LNCAP (cell line): ENCODE results near the gene GARIN6.

Experiments
- CTCF ChIP-seq: fragments of 450-650 bp; IDR thresholded peaks from 2 replicates; pipeline ENCODE4 v1.5.1; 2017; ENCODE audit warnings: mild to moderate bottlenecking

GARIN6 gene

GRCh38 chr12:99619389-99620158, 28.0 kb upstream of the GARIN6 start:
- TF ChIP-seq CTCF = peak; percentile 83

- 0 out of 2 replicates have a peak, but pooled peaks have one; percentile 3 for TF ChIP-seq CTCF
Measured at GRCh38 chr12:99620159-99620479, 27.4 kb upstream of the GARIN6 start.

- TF ChIP-seq CTCF = no peak
Measured at GRCh38 chr12:99627459-99627858, 20.1 kb upstream of the GARIN6 start.

- no peak for TF ChIP-seq CTCF
Measured at GRCh38 chr12:99644629-99645028, 2.9 kb upstream of the GARIN6 start.

- no peak for TF ChIP-seq CTCF
Measured at GRCh38 chr12:99648183-99648582, 630 bp downstream of the GARIN6 start.

GRCh38 chr12:99649551-99649950, 2.0 kb downstream of the GARIN6 start:
- no peak for TF ChIP-seq CTCF

- peak; percentile 57 for TF ChIP-seq CTCF
Measured at GRCh38 chr12:99658671-99659349, 11.3 kb downstream of the GARIN6 start.
